Breast epithelium (tissue), 3 donors: ENCODE data around the gene PLVAP.
"Not testable (repeated sequence)": the region's sequence is repeated elsewhere in the genome, so short reads cannot be mapped to it uniquely, and the experiment has no call there.

Source experiments
- CTCF ChIP-seq, 3 donors: fragments of 450-650 bp; IDR thresholded peaks; one replicate each; pipeline ENCODE4 v1.5.1; 2016 to 2017; ENCODE audit warnings: antibody characterized with exemption in 3 of 3, mild to moderate bottlenecking in 3 of 3, moderate library complexity in 3 of 3
- POLR2A ChIP-seq: fragments of 450-650 bp; IDR thresholded peaks from one replicate; pipeline ENCODE4 v1.6.1; 2016; ENCODE audit warnings: antibody characterized with exemption, mild to moderate bottlenecking, moderate library complexity

GRCh38 chr19:17363852-17364605, 13.1 kb downstream of the PLVAP start:
- not testable (repeated sequence) for TF ChIP-seq CTCF (IDR thresholded peaks at IDR 0.05); POLR2A
